Esophagus squamous epithelium (tissue), 4 donors: ENCODE data around the gene A4GALT.
"Not testable (repeated sequence)": the region's sequence is repeated elsewhere in the genome, so short reads cannot be mapped to it uniquely, and the experiment has no call there.

Experiments
- POLR2A ChIP-seq, 4 donors: fragments of 450-650 bp; IDR thresholded peaks; one replicate each; pipeline ENCODE4 v1.6.1; 2017; ENCODE audit warnings: antibody characterized with exemption in 4 of 4, mild to moderate bottlenecking in 4 of 4, moderate library complexity in 3 of 4
- TF ChIP-seq, protein P1 (sequence below), 6 experiments: fragments of 450-650 bp in 4 of 6; fragments of 200-600 bp in 2 of 6; sonication (generic) in 2 of 6; IDR thresholded peaks; one replicate each; pipeline ENCODE4 v1.5.1; 2016 to 2019; ENCODE audit warnings: antibody characterized with exemption in 6 of 6, mild to moderate bottlenecking in 4 of 6, moderate library complexity in 4 of 6

DNA sequence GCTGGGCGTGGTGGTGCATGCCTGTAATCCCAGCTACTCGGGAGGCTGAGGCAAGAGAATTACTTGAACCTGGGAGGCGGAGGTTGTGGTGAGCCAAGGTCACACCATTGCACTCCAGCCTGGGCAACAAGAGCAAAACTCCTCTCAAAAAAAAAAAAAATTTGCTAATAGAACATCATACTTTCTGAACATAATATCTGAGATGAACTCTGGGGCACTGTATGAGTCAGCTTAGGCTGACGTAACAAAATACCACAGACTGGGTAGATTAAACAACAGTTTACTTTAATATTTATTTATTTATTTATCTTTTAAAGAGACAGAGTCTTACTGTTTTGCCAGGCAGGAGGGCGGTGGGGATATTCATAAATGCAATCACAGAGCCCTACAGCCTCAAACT lies 34.9 kb upstream of the A4GALT start:
- TF ChIP-seq, protein P1, sequence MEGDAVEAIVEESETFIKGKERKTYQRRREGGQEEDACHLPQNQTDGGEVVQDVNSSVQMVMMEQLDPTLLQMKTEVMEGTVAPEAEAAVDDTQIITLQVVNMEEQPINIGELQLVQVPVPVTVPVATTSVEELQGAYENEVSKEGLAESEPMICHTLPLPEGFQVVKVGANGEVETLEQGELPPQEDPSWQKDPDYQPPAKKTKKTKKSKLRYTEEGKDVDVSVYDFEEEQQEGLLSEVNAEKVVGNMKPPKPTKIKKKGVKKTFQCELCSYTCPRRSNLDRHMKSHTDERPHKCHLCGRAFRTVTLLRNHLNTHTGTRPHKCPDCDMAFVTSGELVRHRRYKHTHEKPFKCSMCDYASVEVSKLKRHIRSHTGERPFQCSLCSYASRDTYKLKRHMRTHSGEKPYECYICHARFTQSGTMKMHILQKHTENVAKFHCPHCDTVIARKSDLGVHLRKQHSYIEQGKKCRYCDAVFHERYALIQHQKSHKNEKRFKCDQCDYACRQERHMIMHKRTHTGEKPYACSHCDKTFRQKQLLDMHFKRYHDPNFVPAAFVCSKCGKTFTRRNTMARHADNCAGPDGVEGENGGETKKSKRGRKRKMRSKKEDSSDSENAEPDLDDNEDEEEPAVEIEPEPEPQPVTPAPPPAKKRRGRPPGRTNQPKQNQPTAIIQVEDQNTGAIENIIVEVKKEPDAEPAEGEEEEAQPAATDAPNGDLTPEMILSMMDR (IDR thresholded peaks at IDR 0.05), result not testable (repeated sequence)
- not testable (repeated sequence) for TF ChIP-seq POLR2A (IDR thresholded peaks at IDR 0.05)
